Panc1 (cell line): ENCODE measurements around the gene PRAMEF1.
"Not testable (repeated sequence)": the region's sequence is repeated elsewhere in the genome, so short reads cannot be mapped to it uniquely, and the experiment has no call there.

Experiments
- POLR2AphosphoS5 ChIP-seq: IDR thresholded peaks from 2 replicates; pipeline ENCODE4 v1.6.1; 2012; ENCODE audit warnings: mild to moderate bottlenecking, low read depth, low read length, moderate library complexity
- SIN3A ChIP-seq: IDR thresholded peaks from 2 replicates; pipeline ENCODE4 v1.6.1; 2012; ENCODE audit warnings: low read depth, mild to moderate bottlenecking, low read length, moderate library complexity, borderline replicate concordance; ENCODE audit not compliant: insufficient read depth
- TCF7L2 ChIP-seq: IDR thresholded peaks from 2 replicates; pipeline ENCODE4 v1.6.1; 2011; ENCODE audit warnings: mild to moderate bottlenecking, low read depth, low read length, inconsistent platforms
- TF ChIP-seq, protein P1 (sequence below): fragments of 450-650 bp; IDR thresholded peaks from 2 replicates; pipeline ENCODE4 v1.5.1; 2017; ENCODE audit warnings: mild to moderate bottlenecking
- TF ChIP-seq, protein P2 (sequence below), 2 experiments: IDR thresholded peaks; 2 replicates each; pipeline ENCODE4 v1.6.1; 2011 to 2012; ENCODE audit warnings: low read depth in 2 of 2, control low read depth in 1 of 2, low read length in 1 of 2, mild to moderate bottlenecking in 1 of 2, moderate library complexity in 1 of 2; ENCODE audit not compliant: insufficient read depth in 1 of 2

DNA sequence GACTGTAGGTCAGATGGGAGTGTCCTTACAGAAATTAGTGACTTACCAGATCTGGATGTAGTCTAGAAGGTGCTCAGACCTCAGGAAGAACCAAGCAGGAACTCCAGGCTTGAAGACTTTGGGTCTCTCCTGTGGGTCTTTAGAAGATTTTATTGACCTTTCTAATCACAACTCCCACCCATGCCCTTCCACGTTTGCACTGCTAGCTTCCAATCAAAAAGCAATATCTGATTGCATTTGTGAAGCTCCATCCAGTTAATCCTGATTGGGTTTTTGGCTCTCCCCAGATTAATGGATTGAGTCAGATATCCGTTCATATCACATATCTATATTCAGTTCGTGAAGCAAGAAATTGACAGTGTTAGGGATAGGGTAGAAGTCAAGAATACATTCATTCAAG, 40.1 kb downstream of the PRAMEF1 start, which contains the start of gene PRAMEF11:
- TF ChIP-seq, protein P1, sequence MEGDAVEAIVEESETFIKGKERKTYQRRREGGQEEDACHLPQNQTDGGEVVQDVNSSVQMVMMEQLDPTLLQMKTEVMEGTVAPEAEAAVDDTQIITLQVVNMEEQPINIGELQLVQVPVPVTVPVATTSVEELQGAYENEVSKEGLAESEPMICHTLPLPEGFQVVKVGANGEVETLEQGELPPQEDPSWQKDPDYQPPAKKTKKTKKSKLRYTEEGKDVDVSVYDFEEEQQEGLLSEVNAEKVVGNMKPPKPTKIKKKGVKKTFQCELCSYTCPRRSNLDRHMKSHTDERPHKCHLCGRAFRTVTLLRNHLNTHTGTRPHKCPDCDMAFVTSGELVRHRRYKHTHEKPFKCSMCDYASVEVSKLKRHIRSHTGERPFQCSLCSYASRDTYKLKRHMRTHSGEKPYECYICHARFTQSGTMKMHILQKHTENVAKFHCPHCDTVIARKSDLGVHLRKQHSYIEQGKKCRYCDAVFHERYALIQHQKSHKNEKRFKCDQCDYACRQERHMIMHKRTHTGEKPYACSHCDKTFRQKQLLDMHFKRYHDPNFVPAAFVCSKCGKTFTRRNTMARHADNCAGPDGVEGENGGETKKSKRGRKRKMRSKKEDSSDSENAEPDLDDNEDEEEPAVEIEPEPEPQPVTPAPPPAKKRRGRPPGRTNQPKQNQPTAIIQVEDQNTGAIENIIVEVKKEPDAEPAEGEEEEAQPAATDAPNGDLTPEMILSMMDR: not testable (repeated sequence)
- not testable (repeated sequence) for TF ChIP-seq POLR2AphosphoS5, SIN3A, TCF7L2
- TF ChIP-seq, protein P2, sequence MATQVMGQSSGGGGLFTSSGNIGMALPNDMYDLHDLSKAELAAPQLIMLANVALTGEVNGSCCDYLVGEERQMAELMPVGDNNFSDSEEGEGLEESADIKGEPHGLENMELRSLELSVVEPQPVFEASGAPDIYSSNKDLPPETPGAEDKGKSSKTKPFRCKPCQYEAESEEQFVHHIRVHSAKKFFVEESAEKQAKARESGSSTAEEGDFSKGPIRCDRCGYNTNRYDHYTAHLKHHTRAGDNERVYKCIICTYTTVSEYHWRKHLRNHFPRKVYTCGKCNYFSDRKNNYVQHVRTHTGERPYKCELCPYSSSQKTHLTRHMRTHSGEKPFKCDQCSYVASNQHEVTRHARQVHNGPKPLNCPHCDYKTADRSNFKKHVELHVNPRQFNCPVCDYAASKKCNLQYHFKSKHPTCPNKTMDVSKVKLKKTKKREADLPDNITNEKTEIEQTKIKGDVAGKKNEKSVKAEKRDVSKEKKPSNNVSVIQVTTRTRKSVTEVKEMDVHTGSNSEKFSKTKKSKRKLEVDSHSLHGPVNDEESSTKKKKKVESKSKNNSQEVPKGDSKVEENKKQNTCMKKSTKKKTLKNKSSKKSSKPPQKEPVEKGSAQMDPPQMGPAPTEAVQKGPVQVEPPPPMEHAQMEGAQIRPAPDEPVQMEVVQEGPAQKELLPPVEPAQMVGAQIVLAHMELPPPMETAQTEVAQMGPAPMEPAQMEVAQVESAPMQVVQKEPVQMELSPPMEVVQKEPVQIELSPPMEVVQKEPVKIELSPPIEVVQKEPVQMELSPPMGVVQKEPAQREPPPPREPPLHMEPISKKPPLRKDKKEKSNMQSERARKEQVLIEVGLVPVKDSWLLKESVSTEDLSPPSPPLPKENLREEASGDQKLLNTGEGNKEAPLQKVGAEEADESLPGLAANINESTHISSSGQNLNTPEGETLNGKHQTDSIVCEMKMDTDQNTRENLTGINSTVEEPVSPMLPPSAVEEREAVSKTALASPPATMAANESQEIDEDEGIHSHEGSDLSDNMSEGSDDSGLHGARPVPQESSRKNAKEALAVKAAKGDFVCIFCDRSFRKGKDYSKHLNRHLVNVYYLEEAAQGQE (IDR thresholded peaks at IDR 0.05; ENCODE audit: insufficient read depth in 1 of 2, low read depth in 2 of 2, low read length in 1 of 2): not testable (repeated sequence)
